Measurements from ENCODE around the gene IRF4.

- TF ChIP-seq CTCF (conservative IDR thresholded peaks at IDR 0.05; ENCODE audit: low read depth, low read length) (no peak), EZH2 (IDR thresholded peaks at IDR 0.05; ENCODE audit: low read length, unreplicated experiment) (no peak), EZH2phosphoT487 (IDR thresholded peaks at IDR 0.05; ENCODE audit: borderline replicate concordance, low read length) (no peak)
These were observed 4.2 kb upstream of the IRF4 start for GRCh38 chr6:387293-387741.
